Measurements from ENCODE around the gene ZNF197. TPM values are rescaled to one million over a fixed set of nuclear protein-coding genes. Genes with fewer than 3 reads are reported as not detected.

The ZNF197 gene
- total RNA-seq, 2 donors from 2014 or later: 10.9 to 17.1 TPM

DNA sequence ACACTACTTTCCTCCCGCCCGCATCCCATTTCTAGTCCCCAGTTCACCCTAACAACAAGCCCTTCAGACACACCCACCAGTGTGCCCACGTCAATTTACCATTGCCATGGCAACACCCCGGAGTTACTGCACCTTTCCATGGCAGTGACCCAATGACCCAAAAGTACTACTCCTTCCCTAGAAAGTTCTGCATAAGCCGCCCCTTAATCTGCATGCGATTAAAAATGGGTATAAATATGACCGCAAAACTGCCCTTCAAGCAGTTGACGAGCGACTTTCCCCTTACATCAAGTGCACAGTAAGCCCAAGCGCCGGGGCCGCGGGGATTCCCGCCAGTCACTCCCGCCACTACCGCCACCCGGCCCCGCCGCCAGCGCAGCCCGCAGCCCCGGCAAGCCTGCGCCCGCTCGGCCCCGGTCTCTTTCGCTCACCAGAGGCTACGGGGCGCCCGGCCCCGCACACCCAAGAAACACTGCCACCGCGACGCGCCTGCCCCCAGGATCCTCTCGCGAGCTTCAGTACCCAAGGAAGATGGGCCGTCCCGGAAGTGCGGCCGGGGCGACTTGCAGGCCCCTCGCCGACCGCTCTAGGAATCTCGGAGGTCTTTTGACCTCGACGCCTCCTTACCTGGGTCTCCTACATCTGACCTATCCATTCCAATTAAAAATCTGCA is 60.4 kb downstream of the ZNF197 start:
- WGBS, 2 donors: 2% methylated on average over 18 to 32 of the region's 48 CpGs
- H3K27ac ChIP-seq: peak overlapping the region in 2 of 4 donors; percentile 43 to 53
- no peaks in the 10 kb centered on the region for H3K9me3 ChIP-seq
- intact Hi-C loops (cut with DNase I): no loop called here
- peak overlapping the region; percentile 60 to 71 for H3K4me3 ChIP-seq
- H3K36me3 ChIP-seq (replicated peaks in 1 of 2; ENCODE audit: insufficient read depth in 1 of 2, low read depth in 2 of 2): no peaks in the 10 kb centered on the region
- TF ChIP-seq POLR2A (IDR thresholded peaks at IDR 0.05): peak in 2 of 3 donors; percentile 42 to 49
- TF ChIP-seq, protein P1, sequence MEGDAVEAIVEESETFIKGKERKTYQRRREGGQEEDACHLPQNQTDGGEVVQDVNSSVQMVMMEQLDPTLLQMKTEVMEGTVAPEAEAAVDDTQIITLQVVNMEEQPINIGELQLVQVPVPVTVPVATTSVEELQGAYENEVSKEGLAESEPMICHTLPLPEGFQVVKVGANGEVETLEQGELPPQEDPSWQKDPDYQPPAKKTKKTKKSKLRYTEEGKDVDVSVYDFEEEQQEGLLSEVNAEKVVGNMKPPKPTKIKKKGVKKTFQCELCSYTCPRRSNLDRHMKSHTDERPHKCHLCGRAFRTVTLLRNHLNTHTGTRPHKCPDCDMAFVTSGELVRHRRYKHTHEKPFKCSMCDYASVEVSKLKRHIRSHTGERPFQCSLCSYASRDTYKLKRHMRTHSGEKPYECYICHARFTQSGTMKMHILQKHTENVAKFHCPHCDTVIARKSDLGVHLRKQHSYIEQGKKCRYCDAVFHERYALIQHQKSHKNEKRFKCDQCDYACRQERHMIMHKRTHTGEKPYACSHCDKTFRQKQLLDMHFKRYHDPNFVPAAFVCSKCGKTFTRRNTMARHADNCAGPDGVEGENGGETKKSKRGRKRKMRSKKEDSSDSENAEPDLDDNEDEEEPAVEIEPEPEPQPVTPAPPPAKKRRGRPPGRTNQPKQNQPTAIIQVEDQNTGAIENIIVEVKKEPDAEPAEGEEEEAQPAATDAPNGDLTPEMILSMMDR (IDR thresholded peaks at IDR 0.05): no peak
- DNase-seq (peak; percentile 77 to 87 (median 82)), ATAC-seq (peak; percentile 95)
- peaks cover 18% of the 10 kb centered on the region for H3K4me1 ChIP-seq
- H3K27me3 ChIP-seq: peaks cover 0 to 4% of the 10 kb centered on the region in 2 donors

DNA sequence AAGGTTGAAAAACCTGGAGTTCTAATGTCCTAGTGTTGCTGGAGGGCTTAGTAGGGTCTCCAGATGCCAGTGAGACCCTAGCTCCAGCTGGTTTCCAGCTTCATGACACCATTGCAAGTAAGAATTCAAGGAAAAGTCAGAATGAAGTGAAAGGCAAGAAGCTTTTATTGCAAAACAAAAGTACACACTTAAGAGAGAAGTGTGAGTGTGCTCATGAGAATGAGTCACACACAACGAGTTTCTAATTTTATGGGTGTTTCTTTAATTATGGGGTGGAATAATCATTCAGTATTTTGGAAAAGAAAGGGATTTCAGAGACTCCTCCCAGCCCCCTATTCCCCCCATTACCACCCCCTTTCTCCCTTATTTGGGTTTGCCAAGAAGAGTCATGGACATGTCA is 63.1 kb downstream of the ZNF197 start:
- Histone ChIP-seq H3K9me3 (no peaks in the 10 kb centered on the region), H3K36me3 (replicated peaks in 1 of 2; ENCODE audit: insufficient read depth in 1 of 2, low read depth in 2 of 2) (no peaks in the 10 kb centered on the region), H3K4me1 (peaks cover 18% of the 10 kb centered on the region), H3K27me3 (peaks cover 0 to 4% of the 10 kb centered on the region in 2 donors), H3K4me3 (no peak overlapping the region), H3K27ac (no peak overlapping the region)
- DNase-seq: no peak
- 29 to 53% methylated on average over 1 of the region's 1 CpG for WGBS, 2 donors
- no peak for ATAC-seq
- intact Hi-C loops (cut with DNase I): no loop called here
- TF ChIP-seq POLR2A (IDR thresholded peaks at IDR 0.05): no peak
- TF ChIP-seq, protein P1 (IDR thresholded peaks at IDR 0.05): no peak

Other genes starting within 250 kb of the ZNF197 start
- 1 to 10 TPM; 4.9 to 7.8 TPM for gene ZNF445, start 147.4 kb upstream of the ZNF197 start, total RNA-seq
- 1 to 10 TPM; 3.3 to 7.0 TPM for gene ZKSCAN7, start 69.8 kb upstream of the ZNF197 start, total RNA-seq
- 1 to 10 TPM; 2.1 to 6.3 TPM for gene ZNF660, start 40.1 kb upstream of the ZNF197 start, total RNA-seq
- gene ZNF35, start 23.7 kb downstream of the ZNF197 start, total RNA-seq: 1 to 10 TPM; 3.1 to 7.9 TPM
- 1 to 10 TPM; 2.3 TPM for gene ZNF502, start 87.6 kb downstream of the ZNF197 start, total RNA-seq
- 1 to 10 TPM; 3.1 to 7.6 TPM for gene ZNF501, start 104.6 kb downstream of the ZNF197 start, total RNA-seq
- gene KIAA1143, start 136.6 kb downstream of the ZNF197 start, total RNA-seq: 10 to 100 TPM; 10.5 to 13.7 TPM
- gene KIF15, start 136.8 kb downstream of the ZNF197 start, total RNA-seq: under 1 TPM in 1 of 2 donors, not detected in 1; 0.78 TPM
- 10 to 100 TPM; 14.3 to 18.1 TPM for gene TMEM42, start 236.9 kb downstream of the ZNF197 start, total RNA-seq
- gene TGM4, start 249.6 kb downstream of the ZNF197 start, total RNA-seq: not detected